ENCODE results near the gene ACP5.
A peak's percentile ranks its signal among the peaks of the same experiment; 100 is the strongest.
"Not testable (repeated sequence)": the region's sequence is repeated elsewhere in the genome, so short reads cannot be mapped to it uniquely, and the experiment has no call there.

ACP5 gene

DNA sequence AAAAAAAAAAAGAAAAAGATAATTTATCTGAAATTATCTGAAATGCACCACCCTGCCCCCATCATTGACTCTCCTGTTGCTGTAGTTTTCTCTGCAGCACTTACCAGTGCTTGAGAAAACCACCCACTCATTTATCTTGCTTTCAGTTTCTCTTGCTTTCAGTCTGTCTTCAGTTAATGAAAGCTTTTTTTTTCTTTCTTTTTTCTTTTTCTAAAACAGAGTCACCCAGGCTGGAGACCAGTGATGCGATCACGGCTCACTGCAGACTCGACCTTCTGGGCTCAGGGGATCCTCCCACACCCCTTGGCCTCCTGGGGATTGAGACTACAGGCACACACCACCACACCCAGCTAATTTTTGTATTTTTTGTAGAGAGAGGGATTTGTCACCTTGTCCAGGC, 4.3 kb upstream of the ACP5 start:
- H3K27me3 ChIP-seq (ENCODE audit: control insufficient read depth in 1 of 2, insufficient read depth in 2 of 2, low read length in 2 of 2) = no peaks in the 10 kb centered on the region
- H3K27ac ChIP-seq (ENCODE audit: low read depth, low read length) = no peak overlapping the region
- H3K36me3 ChIP-seq (ENCODE audit: control insufficient read depth in 1 of 2, insufficient read depth in 2 of 2, low read length in 2 of 2) = no peaks in the 10 kb centered on the region
- no peaks in the 10 kb centered on the region for H3K9me3 ChIP-seq (ENCODE audit: control insufficient read depth in 1 of 2, low read length in 2 of 2)
- H3K4me3 ChIP-seq (ENCODE audit: low read depth in 1 of 2, low read length in 2 of 2) = no peak overlapping the region
- H3K4me1 ChIP-seq (ENCODE audit: control insufficient read depth in 1 of 2, insufficient read depth in 2 of 2, low read length in 2 of 2) = peaks cover 19 to 33% of the 10 kb centered on the region in 2 donors
- no peak overlapping the region for H3K9ac ChIP-seq (ENCODE audit: low read depth in 1 of 2, low read length in 2 of 2)

DNA sequence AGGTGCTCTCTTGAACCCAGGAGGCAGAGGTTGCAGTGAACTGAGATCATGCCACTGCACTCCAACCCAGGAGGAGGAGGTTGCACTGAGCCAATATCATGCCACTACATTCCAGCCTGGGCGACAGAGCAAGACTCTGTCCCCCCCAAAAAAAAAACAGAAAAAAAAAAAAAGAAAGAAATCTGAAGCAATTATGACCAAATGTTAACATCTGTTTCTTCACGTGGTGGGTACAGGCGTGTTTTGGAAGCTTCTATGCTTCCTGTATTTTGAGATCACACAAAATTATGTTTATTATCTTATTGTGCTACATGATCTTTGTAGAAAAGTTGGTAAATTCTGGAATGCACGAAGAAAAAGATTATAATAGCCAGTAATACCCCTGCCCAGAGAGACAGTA, 2.7 kb upstream of the ACP5 start:
- Histone ChIP-seq H3K36me3 (ENCODE audit: control insufficient read depth in 1 of 2, insufficient read depth in 2 of 2, low read length in 2 of 2) (no peaks in the 10 kb centered on the region), H3K4me1 (ENCODE audit: control insufficient read depth in 1 of 2, insufficient read depth in 2 of 2, low read length in 2 of 2) (peaks cover 19 to 33% of the 10 kb centered on the region in 2 donors), H3K4me3 (ENCODE audit: low read depth in 1 of 2, low read length in 2 of 2) (no peak overlapping the region), H3K27me3 (ENCODE audit: control insufficient read depth in 1 of 2, insufficient read depth in 2 of 2, low read length in 2 of 2) (no peaks in the 10 kb centered on the region), H3K27ac (ENCODE audit: low read depth, low read length) (no peak overlapping the region), H3K9ac (ENCODE audit: low read depth in 1 of 2, low read length in 2 of 2) (no peak overlapping the region), H3K9me3 (ENCODE audit: control insufficient read depth in 1 of 2, low read length in 2 of 2) (no peaks in the 10 kb centered on the region)

DNA sequence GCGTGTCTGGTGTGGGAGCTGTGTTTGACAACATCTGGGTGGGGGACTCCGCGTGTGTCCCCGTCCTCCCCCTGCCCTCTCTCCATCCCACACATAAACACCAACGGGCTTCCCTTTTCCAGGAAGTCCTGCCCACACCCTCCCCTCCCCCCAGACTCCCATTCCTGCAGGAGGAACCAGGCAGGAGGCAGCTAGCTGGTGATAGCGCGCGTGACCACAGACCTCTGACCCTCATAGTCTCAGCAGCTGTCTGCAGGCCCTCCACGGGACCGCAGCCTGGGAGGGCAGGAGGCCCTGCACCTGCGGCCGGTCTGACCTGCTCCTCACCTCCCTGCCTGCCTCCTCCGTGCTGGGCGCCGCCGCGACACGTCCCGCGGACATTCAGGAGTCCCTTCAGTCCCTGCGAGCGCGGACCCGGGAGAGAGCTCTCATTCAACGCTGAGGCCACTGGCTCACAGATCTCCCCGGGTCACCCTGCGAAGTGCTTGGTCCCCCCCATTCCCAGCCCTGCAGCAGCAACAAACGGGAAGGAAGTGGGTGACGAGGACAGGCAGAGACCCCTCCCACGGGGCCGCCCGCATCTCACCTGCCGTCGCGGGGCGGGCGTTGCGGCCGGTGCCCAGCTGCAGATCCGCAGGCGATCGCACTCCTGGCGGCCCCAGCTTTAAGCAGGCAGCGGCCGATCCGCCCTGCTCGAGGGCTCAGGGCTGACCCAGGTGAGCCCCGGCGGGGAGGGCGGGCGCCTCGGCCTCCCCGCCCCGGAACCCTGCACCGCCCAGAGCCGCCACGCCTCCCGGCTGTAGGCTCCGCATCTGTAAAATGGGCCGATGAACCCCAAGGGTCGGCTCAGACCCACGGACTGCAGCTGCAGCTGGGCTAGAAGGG, 1.1 kb upstream of the ACP5 start:
- peaks cover 19 to 33% of the 10 kb centered on the region in 2 donors for H3K4me1 ChIP-seq (ENCODE audit: control insufficient read depth in 1 of 2, insufficient read depth in 2 of 2, low read length in 2 of 2)
- H3K9ac ChIP-seq (ENCODE audit: low read depth in 1 of 2, low read length in 2 of 2) = peak overlapping the region; percentile 47 to 65

DNA sequence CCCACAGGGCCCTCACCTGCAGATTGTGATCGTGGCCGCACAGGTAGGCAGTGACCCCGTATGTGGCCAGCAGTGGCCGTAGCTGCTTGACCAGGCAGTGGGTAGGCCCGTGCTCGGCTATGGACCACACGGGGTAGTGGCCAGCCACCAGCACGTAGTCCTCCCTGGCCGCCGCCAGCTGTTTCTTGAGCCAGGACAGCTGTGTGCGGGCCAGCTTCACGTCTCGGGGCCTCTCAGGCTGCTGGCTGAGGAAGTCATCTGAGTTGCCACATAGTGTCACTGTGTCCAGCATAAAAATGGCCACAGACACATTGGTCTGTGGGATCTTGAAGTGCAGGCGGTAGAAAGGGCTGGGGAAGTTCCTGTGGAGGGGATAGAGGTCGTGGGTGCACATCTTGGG, 1.2 kb downstream of the ACP5 start:
- H3K27me3 ChIP-seq (ENCODE audit: control insufficient read depth in 1 of 2, insufficient read depth in 2 of 2, low read length in 2 of 2) = no peaks in the 10 kb centered on the region
- H3K9me3 ChIP-seq (ENCODE audit: control insufficient read depth in 1 of 2, low read length in 2 of 2) = no peaks in the 10 kb centered on the region
- peaks cover 18 to 25% of the 10 kb centered on the region in 2 donors for H3K4me1 ChIP-seq (ENCODE audit: control insufficient read depth in 1 of 2, insufficient read depth in 2 of 2, low read length in 2 of 2)
- no peak overlapping the region for H3K27ac ChIP-seq (ENCODE audit: low read depth, low read length)
- H3K9ac ChIP-seq (ENCODE audit: low read depth in 1 of 2, low read length in 2 of 2) = no peak overlapping the region
- no peak overlapping the region for H3K4me3 ChIP-seq (ENCODE audit: low read depth in 1 of 2, low read length in 2 of 2)
- H3K36me3 ChIP-seq (ENCODE audit: control insufficient read depth in 1 of 2, insufficient read depth in 2 of 2, low read length in 2 of 2) = no peaks in the 10 kb centered on the region

More for the DNA sequence above, 1.1 kb upstream of the ACP5 start:
- H3K27me3 ChIP-seq (ENCODE audit: control insufficient read depth in 1 of 2, insufficient read depth in 2 of 2, low read length in 2 of 2) = no peaks in the 10 kb centered on the region
- peak overlapping the region; percentile 66 for H3K27ac ChIP-seq (ENCODE audit: low read depth, low read length)
- peak overlapping the region; percentile 75 to 77 for H3K4me3 ChIP-seq (ENCODE audit: low read depth in 1 of 2, low read length in 2 of 2)
- no peaks in the 10 kb centered on the region for H3K9me3 ChIP-seq (ENCODE audit: control insufficient read depth in 1 of 2, low read length in 2 of 2)
- H3K36me3 ChIP-seq (ENCODE audit: control insufficient read depth in 1 of 2, insufficient read depth in 2 of 2, low read length in 2 of 2) = no peaks in the 10 kb centered on the region

DNA sequence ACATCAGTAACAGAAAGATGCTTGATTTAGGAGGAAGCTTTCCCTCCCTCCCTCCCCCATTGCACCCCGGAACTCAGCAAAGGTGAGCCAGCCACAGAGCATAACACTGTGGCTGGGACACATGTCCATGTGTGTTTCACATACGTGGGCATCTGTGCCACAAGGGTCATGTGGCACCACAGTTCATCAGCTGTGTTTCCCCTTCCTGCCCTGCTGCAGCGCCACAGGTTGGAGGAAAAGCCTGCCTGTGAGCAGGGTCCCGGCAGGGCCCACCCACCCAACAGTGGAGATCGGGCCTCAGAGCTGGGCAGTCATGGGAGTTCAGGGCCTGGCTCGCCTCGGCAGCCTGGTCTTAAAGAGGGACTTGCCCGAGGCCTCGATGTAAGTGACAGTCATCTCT, 2.8 kb downstream of the ACP5 start:
- Histone ChIP-seq H3K9me3 (ENCODE audit: control insufficient read depth in 1 of 2, low read length in 2 of 2) (no peaks in the 10 kb centered on the region), H3K4me3 (ENCODE audit: low read depth in 1 of 2, low read length in 2 of 2) (no peak overlapping the region), H3K27me3 (ENCODE audit: control insufficient read depth in 1 of 2, insufficient read depth in 2 of 2, low read length in 2 of 2) (no peaks in the 10 kb centered on the region), H3K36me3 (ENCODE audit: control insufficient read depth in 1 of 2, insufficient read depth in 2 of 2, low read length in 2 of 2) (no peaks in the 10 kb centered on the region), H3K9ac (ENCODE audit: low read depth in 1 of 2, low read length in 2 of 2) (no peak overlapping the region), H3K4me1 (ENCODE audit: control insufficient read depth in 1 of 2, insufficient read depth in 2 of 2, low read length in 2 of 2) (peaks cover 12 to 16% of the 10 kb centered on the region in 2 donors), H3K27ac (ENCODE audit: low read depth, low read length) (no peak overlapping the region)

DNA sequence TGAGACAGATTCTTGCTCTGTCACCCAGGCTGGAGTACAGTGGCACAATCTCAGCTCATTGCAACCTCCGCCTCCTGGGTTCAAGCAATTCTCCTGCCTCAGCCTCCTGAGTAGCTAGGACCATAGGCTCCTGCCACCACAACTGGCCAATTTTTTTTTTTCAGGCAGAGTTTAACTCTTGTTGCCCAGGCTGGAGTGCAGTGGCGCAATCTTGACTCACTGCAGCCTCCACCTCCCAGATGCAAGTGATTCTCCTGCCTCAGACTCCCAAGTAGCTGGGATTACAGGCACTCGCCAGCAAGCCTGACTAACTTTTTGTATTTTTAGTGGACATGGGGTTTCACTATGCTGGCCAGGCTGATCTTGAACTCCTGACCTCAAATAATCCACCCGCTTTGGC, 3.7 kb downstream of the ACP5 start:
- H3K9ac ChIP-seq (ENCODE audit: low read depth in 1 of 2, low read length in 2 of 2); H3K9me3 ChIP-seq (ENCODE audit: control insufficient read depth in 1 of 2, low read length in 2 of 2); H3K36me3 ChIP-seq (ENCODE audit: control insufficient read depth in 1 of 2, insufficient read depth in 2 of 2, low read length in 2 of 2); H3K4me3 ChIP-seq (ENCODE audit: low read depth in 1 of 2, low read length in 2 of 2); H3K27ac ChIP-seq (ENCODE audit: low read depth, low read length); H3K27me3 ChIP-seq (ENCODE audit: control insufficient read depth in 1 of 2, insufficient read depth in 2 of 2, low read length in 2 of 2): not testable (repeated sequence)
- H3K4me1 ChIP-seq (ENCODE audit: control insufficient read depth in 1 of 2, insufficient read depth in 2 of 2, low read length in 2 of 2) = peaks cover 11 to 13% of the 10 kb centered on the region in 2 donors

DNA sequence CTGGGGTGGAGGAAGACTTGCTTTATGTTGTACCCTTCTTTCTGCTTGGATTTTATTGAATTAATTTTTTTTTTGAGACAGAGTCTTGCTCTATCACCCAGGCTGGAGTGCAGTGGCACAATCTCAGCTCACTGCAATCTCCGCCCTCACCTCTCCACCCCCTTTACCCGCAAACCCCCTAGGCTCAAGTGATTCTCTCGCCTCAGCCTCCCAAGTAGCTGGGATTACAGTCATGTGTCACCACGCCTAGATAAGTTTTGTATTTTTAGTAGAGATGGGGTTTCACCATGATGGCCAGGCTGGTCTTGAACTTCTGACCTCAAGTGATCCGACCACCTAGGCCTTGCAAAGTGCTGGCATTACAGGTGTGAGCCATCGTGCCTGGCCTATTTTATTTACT, 4.1 kb downstream of the ACP5 start:
- H3K27ac ChIP-seq (ENCODE audit: low read depth, low read length); H3K36me3 ChIP-seq (ENCODE audit: control insufficient read depth in 1 of 2, insufficient read depth in 2 of 2, low read length in 2 of 2); H3K4me3 ChIP-seq (ENCODE audit: low read depth in 1 of 2, low read length in 2 of 2); H3K9ac ChIP-seq (ENCODE audit: low read depth in 1 of 2, low read length in 2 of 2); H3K4me1 ChIP-seq (ENCODE audit: control insufficient read depth in 1 of 2, insufficient read depth in 2 of 2, low read length in 2 of 2); H3K27me3 ChIP-seq (ENCODE audit: control insufficient read depth in 1 of 2, insufficient read depth in 2 of 2, low read length in 2 of 2); H3K9me3 ChIP-seq (ENCODE audit: control insufficient read depth in 1 of 2, low read length in 2 of 2): not testable (repeated sequence)

DNA sequence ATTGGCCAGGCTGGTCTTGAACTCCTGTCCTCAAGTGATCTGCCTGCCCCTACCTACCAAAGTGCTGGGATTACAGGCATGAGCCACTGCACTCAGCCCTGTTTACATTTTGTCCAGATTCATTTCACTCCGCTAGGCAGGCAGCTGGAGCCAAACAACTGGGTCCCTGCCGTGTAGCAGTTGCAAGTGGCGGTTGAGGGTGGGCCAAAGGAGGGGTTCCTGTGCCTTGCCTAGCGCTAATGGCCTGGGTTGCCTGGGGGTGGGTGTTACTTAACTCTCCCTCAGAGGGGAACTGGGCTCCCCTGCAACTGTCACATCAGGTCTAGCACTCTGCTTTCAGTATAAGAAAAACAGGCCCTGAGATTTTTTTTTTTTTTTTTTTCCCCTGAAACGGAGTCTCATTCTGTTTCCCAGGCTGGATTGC, 7.4 kb downstream of the ACP5 start:
- Histone ChIP-seq H3K27me3 (ENCODE audit: control insufficient read depth in 1 of 2, insufficient read depth in 2 of 2, low read length in 2 of 2) (no peaks in the 10 kb centered on the region), H3K4me3 (ENCODE audit: low read depth in 1 of 2, low read length in 2 of 2) (no peak overlapping the region), H3K9me3 (ENCODE audit: control insufficient read depth in 1 of 2, low read length in 2 of 2) (no peaks in the 10 kb centered on the region), H3K4me1 (ENCODE audit: control insufficient read depth in 1 of 2, insufficient read depth in 2 of 2, low read length in 2 of 2) (no peaks in the 10 kb centered on the region), H3K27ac (ENCODE audit: low read depth, low read length) (no peak overlapping the region), H3K36me3 (ENCODE audit: control insufficient read depth in 1 of 2, insufficient read depth in 2 of 2, low read length in 2 of 2) (no peaks in the 10 kb centered on the region), H3K9ac (ENCODE audit: low read depth in 1 of 2, low read length in 2 of 2) (no peak overlapping the region)

DNA sequence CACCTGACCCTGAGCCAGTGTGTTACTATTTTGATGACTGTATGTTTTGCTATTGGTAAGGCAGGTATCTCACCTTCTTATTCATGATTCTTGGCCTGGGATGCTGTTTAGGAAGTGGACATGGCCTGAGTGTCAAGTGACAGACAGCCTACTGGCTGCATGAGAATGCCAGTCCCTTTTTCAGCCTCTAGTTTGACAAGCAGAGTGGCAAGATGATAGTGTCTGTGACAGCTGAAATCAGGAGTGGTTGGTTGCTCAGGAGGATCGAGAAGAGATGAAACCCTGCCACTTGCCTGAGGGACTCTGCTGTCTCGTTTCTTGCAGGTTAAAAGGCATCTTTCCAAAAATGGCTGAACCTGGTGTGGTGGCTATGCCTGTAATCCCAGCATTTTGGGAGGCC, 11.3 kb downstream of the ACP5 start:
- no peaks in the 10 kb centered on the region for H3K27me3 ChIP-seq (ENCODE audit: control insufficient read depth in 1 of 2, insufficient read depth in 2 of 2, low read length in 2 of 2)
- no peaks in the 10 kb centered on the region for H3K9me3 ChIP-seq (ENCODE audit: control insufficient read depth in 1 of 2, low read length in 2 of 2)
- H3K9ac ChIP-seq (ENCODE audit: low read depth in 1 of 2, low read length in 2 of 2) = no peak overlapping the region
- H3K4me3 ChIP-seq (ENCODE audit: low read depth in 1 of 2, low read length in 2 of 2) = no peak overlapping the region
- H3K4me1 ChIP-seq (ENCODE audit: control insufficient read depth in 1 of 2, insufficient read depth in 2 of 2, low read length in 2 of 2) = no peaks in the 10 kb centered on the region
- H3K27ac ChIP-seq (ENCODE audit: low read depth, low read length) = no peak overlapping the region
- H3K36me3 ChIP-seq (ENCODE audit: control insufficient read depth in 1 of 2, insufficient read depth in 2 of 2, low read length in 2 of 2) = no peaks in the 10 kb centered on the region

DNA sequence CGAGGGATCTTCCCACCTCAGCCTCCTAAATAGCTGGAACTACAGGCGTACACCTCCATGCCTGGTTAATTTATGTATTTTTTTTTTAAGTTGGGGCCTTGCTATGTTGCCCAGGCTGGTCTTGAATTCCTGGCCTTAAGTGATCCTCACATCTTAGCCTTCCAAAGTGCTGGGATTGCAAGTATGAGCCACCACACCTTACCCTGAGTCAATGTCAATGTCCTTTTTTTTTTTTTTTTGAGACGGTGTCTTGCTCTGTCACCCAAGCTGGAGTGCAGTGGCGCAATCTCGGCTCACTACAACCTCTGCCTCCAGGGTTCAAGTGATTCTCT, 11.8 kb downstream of the ACP5 start:
- not testable (repeated sequence) for H3K27me3 ChIP-seq (ENCODE audit: control insufficient read depth in 1 of 2, insufficient read depth in 2 of 2, low read length in 2 of 2); H3K36me3 ChIP-seq (ENCODE audit: control insufficient read depth in 1 of 2, insufficient read depth in 2 of 2, low read length in 2 of 2); H3K27ac ChIP-seq (ENCODE audit: low read depth, low read length); H3K9ac ChIP-seq (ENCODE audit: low read depth in 1 of 2, low read length in 2 of 2); H3K9me3 ChIP-seq (ENCODE audit: control insufficient read depth in 1 of 2, low read length in 2 of 2); H3K4me1 ChIP-seq (ENCODE audit: control insufficient read depth in 1 of 2, insufficient read depth in 2 of 2, low read length in 2 of 2); H3K4me3 ChIP-seq (ENCODE audit: low read depth in 1 of 2, low read length in 2 of 2)
